GM12874 (cell line): ENCODE data around the gene PLEKHA4.

ENCODE experiments used
- CTCF ChIP-seq: IDR thresholded peaks from 2 replicates; pipeline ENCODE4 v1.5.1; 2011; ENCODE audit warnings: low read depth, mild to moderate bottlenecking, control low read depth, low read length, moderate library complexity; ENCODE audit not compliant: insufficient read depth

PLEKHA4 gene

DNA sequence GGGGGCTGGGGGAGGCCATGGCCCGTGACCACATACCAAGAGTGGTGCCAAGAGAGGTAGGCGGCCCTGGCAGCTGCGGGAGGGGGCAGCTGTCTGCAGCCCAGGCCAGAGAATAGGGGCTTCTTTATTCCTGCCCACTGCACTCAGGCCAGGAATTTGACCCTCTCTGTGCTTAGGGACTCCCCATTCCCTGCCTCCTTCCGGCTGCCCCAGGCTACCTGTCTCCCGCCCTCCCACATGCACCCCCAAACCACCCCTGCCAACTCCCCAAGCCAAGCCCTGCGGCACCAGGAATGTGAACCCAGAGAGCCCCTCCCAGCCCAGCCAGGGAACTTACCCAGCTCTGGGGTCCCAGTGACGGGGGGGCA, 687 bp downstream of the PLEKHA4 start:
- TF ChIP-seq CTCF, result no peak

- no peak for TF ChIP-seq CTCF
Measured at GRCh38 chr19:48867123-48867745, 1.2 kb downstream of the PLEKHA4 start.

DNA sequence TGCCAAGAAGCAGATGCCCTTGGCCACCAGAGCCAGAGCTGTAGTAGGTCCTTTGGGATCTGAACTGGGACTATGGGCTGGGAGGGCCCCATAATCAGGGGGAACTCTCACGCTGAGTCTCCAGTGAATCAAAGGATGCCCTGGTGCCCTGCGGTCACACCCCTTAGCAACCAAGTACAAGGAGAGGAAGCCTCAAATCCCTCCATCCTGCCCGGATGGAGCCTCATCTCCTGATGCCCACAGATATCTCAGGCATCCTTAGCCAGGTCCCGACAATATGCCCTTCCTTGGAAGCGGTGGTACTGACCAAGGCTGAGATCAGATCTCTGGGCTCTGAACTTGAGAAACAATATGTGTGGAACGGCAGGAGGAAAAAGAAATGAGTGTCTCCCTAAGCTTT, 1.7 kb downstream of the PLEKHA4 start:
- no peak for TF ChIP-seq CTCF

DNA sequence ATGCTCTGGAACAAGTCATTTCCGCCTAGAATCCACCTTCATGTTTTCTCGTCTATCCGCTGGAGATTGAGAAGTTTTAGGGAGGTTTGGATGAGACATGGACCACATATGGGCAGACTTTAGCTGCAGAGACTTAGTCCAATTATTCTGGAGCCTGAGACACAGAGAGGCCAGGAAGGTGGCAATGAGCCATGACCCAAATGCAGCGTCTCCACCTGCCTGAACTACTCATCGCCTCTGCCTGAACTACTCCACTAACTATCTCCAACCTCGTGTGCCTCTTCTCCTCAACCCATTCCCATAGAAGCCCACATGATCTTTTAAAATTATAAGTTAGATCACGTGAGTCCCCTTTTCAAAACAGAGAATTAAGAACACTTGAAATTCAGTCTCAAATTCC, 5.6 kb downstream of the PLEKHA4 start:
- TF ChIP-seq CTCF, result no peak

GRCh38 chr19:48861313-48861712, 7.1 kb downstream of the PLEKHA4 start:
- TF ChIP-seq CTCF, result no peak

DNA sequence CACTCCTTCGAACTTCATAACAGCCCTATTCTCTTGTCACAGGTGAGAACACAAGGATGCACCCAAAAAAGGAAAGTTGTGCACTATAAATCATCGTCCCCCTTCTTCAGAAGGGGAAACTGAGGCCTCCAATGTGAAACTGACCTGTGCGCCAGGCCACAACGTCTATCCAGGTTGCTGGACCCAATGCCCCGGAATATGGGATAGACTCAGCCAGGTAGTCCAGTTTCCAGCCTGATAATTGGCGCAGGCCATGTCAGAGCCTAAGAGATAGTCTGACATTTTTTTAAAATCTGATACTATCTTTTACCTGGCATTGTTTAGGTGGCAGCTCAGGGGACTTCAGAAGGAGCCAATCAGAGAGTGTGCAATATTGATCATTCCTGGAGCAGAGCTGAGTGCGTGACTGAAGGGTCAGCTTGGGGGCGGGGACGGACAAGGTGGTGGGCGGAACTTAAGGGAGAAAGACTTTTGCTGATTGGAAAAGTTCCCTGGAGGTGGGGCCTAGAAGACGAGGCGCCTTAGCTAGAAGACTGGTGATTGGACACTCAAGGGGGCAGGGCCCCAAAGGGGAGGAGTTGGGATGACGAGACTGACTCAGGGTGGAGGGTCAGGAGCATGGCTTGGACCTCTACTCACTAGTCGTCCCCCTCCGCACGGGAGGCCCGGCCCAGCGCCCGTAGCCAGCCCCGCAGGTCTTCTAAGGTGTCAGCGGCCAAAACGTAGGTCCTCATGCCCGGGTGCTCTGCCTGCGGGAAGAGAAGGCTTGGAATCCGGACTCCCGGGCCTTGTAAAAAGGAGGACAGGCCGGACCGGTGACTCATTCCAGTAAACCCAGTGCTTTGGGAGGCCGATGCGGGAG, 8.5 kb downstream of the PLEKHA4 start:
- no peak for TF ChIP-seq CTCF

GRCh38 chr19:48858984-48859710, 9.3 kb downstream of the PLEKHA4 start:
- no peak for TF ChIP-seq CTCF
